SK-N-SH (cell line): Measurements from ENCODE around the gene THAP7. TPM values are rescaled to one million over a fixed set of nuclear protein-coding genes. Genes with fewer than 3 reads are reported as not detected.

Experiments used
- CTCF ChIA-PET: fragments of 300-600, 350-600 bp; formaldehyde crosslinking; extraction: SDS; loops from one replicate; lab custom pipeline; 2021; lab: Yijun Ruan, JAX
- POLR2A ChIA-PET: fragments of 350-600 bp; sonication (Branson Sonifier 250); formaldehyde crosslinking; extraction: SDS; loops from one replicate; lab custom pipeline; 2020; ENCODE audit warnings: antibody characterized with exemption, inconsistent platforms; lab: Yijun Ruan, JAX
- DNase-seq: peaks from one replicate; pipeline ENCODE4 v3.0.0; 2012
- H2AFZ ChIP-seq: fragments of 200-600 bp; sonication (generic); 2 replicates; pipeline ENCODE4 v1.8.1; 2016; ENCODE audit warnings: antibody characterized with exemption, mild to moderate bottlenecking, low read depth
- H3F3A ChIP-seq: fragments of 200-600 bp; sonication (generic); replicated peaks from 2 replicates; pipeline ENCODE3; 2016; ENCODE audit warnings: antibody characterized with exemption, mild to moderate bottlenecking; ENCODE audit not compliant: insufficient read depth
- H3K27ac ChIP-seq, 2 experiments: fragments of 200-500 bp in 1 of 2; fragments of 200-600 bp in 1 of 2; sonication (Bioruptor generic) in 1 of 2; sonication (generic), shearing (Covaris generic) in 1 of 2; 2 replicates each; pipeline versions ENCODE4 v1.5.1 to v1.6.1; 2014 to 2016; ENCODE audit warnings: low read depth in 2 of 2, inconsistent platforms in 1 of 2, low read length in 1 of 2, mild to moderate bottlenecking in 1 of 2, mixed read lengths in 1 of 2
- H3K27me3 ChIP-seq: fragments of 200-600 bp; sonication (generic), shearing (Covaris generic); 2 replicates; pipeline ENCODE4 v1.6.1; 2016; ENCODE audit warnings: mixed run types; ENCODE audit not compliant: insufficient read depth
- H3K36me3 ChIP-seq, 2 experiments: fragments of 200-500 bp in 1 of 2; fragments of 200-600 bp in 1 of 2; sonication (Bioruptor generic) in 1 of 2; sonication (generic) in 1 of 2; replicated peaks in 1 of 2; 2 replicates each; pipeline versions ENCODE3 to v1.5.1; 2014 to 2016; ENCODE audit warnings: low read length in 1 of 2, mild to moderate bottlenecking in 1 of 2; ENCODE audit not compliant: insufficient read depth in 2 of 2, control insufficient read depth in 1 of 2
- H3K4me1 ChIP-seq, 2 experiments: fragments of 200-500 bp in 1 of 2; fragments of 200-600 bp in 1 of 2; sonication (Bioruptor generic) in 1 of 2; sonication (generic), shearing (Covaris generic) in 1 of 2; 2 replicates each; pipeline versions ENCODE4 v1.5.1 to v1.6.1; 2014 to 2016; ENCODE audit warnings: low read depth in 1 of 2, low read length in 1 of 2, mixed run types in 1 of 2; ENCODE audit not compliant: insufficient read depth in 2 of 2, control insufficient read depth in 1 of 2
- H3K4me2 ChIP-seq: fragments of 200-600 bp; sonication (generic), shearing (Covaris generic); 2 replicates; pipeline ENCODE4 v1.6.1; 2017; ENCODE audit warnings: mixed run types
- H3K4me3 ChIP-seq, 2 experiments: fragments of 200-500 bp in 1 of 2; fragments of 200-600 bp in 1 of 2; sonication (Bioruptor generic) in 1 of 2; sonication (generic), shearing (Covaris generic) in 1 of 2; 2 replicates each; pipeline versions ENCODE4 v1.5.1 to v1.8.1; 2014 to 2016; ENCODE audit warnings: low read depth in 2 of 2, inconsistent platforms in 1 of 2, low read length in 1 of 2, mild to moderate bottlenecking in 1 of 2, mixed read lengths in 1 of 2, moderate library complexity in 1 of 2
- H3K79me2 ChIP-seq: fragments of 200-600 bp; sonication (generic); 2 replicates; pipeline ENCODE4 v1.8.1; 2017; ENCODE audit warnings: mild to moderate bottlenecking; ENCODE audit not compliant: insufficient read depth
- H3K9ac ChIP-seq: fragments of 200-600 bp; sonication (generic); 2 replicates; pipeline ENCODE4 v1.6.1; 2017; ENCODE audit warnings: mixed run types
- H3K9me2 ChIP-seq: fragments of 200-600 bp; sonication (generic); 2 replicates; pipeline ENCODE4 v1.6.1; 2017; ENCODE audit warnings: mixed run types
- H3K9me3 ChIP-seq: fragments of 200-600 bp; sonication (generic); 2 replicates; pipeline ENCODE4 v1.6.1; 2017; ENCODE audit warnings: mixed run types, mild to moderate bottlenecking, moderate library complexity
- H4K20me1 ChIP-seq: fragments of 200-600 bp; sonication (generic); 2 replicates; pipeline ENCODE4 v1.6.1; 2017; ENCODE audit warnings: mild to moderate bottlenecking, mixed run types; ENCODE audit not compliant: insufficient read depth
- CHD2 ChIP-seq: fragments of 150-350 bp; IDR thresholded peaks from 2 replicates; pipeline ENCODE4 v1.6.1; 2018; ENCODE audit warnings: low read length; ENCODE audit not compliant: partially characterized antibody
- FOXJ3 ChIP-seq: sonication (generic); formaldehyde crosslinking; IDR thresholded peaks from 2 replicates; pipeline ENCODE4 v1.5.1; 2020; ENCODE audit warnings: mild to moderate bottlenecking, missing genetic modification reagents
- FOXM1 ChIP-seq: IDR thresholded peaks from 2 replicates; pipeline ENCODE4 v1.4.0; 2012; ENCODE audit warnings: low read depth, mild to moderate bottlenecking
- GABPA ChIP-seq: IDR thresholded peaks from 2 replicates; pipeline ENCODE4 v1.4.0; 2012; ENCODE audit warnings: low read depth, mild to moderate bottlenecking
- GATA2 ChIP-seq: sonication (generic); formaldehyde crosslinking; IDR thresholded peaks from 2 replicates; pipeline ENCODE4 v1.5.0; 2020; ENCODE audit warnings: mild to moderate bottlenecking, missing genetic modification reagents
- MAX ChIP-seq: IDR thresholded peaks from 2 replicates; pipeline ENCODE4 v1.4.0; 2012; ENCODE audit warnings: low read depth
- MEF2A ChIP-seq: IDR thresholded peaks from 2 replicates; pipeline ENCODE4 v1.4.0; 2012; ENCODE audit warnings: low read depth, borderline replicate concordance
- MXI1 ChIP-seq: IDR thresholded peaks from 2 replicates; pipeline ENCODE4 v1.6.1; 2012; ENCODE audit warnings: mild to moderate bottlenecking, low read depth, low read length, improper control_type of control experiment
- NRF1 ChIP-seq: IDR thresholded peaks from 2 replicates; pipeline ENCODE4 v1.6.1; 2012; ENCODE audit warnings: low read depth, mild to moderate bottlenecking, low read length
- PBX3 ChIP-seq: IDR thresholded peaks from 2 replicates; pipeline ENCODE4; 2012
- RAD21 ChIP-seq: IDR thresholded peaks from 2 replicates; pipeline ENCODE4 v1.6.1; 2012; ENCODE audit warnings: mild to moderate bottlenecking, low read length
- REST ChIP-seq: IDR thresholded peaks from 2 replicates; pipeline ENCODE4 v1.6.1; 2012; ENCODE audit warnings: mild to moderate bottlenecking, low read depth, low read length, moderate library complexity
- SIN3A ChIP-seq: IDR thresholded peaks from 2 replicates; pipeline ENCODE4 v1.6.1; 2012; ENCODE audit warnings: low read depth, mild to moderate bottlenecking, low read length, moderate library complexity, borderline replicate concordance
- SMC3 ChIP-seq: IDR thresholded peaks from 2 replicates; pipeline ENCODE4 v1.6.1; 2012; ENCODE audit warnings: low read depth, low read length, improper control_type of control experiment
- TAF1 ChIP-seq: IDR thresholded peaks from 2 replicates; pipeline ENCODE4 v1.6.1; 2012; ENCODE audit warnings: low read depth, mild to moderate bottlenecking, low read length, moderate library complexity, borderline replicate concordance
- TCF12 ChIP-seq: IDR thresholded peaks from 2 replicates; pipeline ENCODE4 v1.4.0; 2012
- USF1 ChIP-seq: IDR thresholded peaks from 2 replicates; pipeline ENCODE4 v1.4.0; 2012; ENCODE audit warnings: low read depth, borderline replicate concordance
- USF2 ChIP-seq: fragments of 150-350 bp; IDR thresholded peaks from 2 replicates; pipeline ENCODE4 v1.6.1; 2017; ENCODE audit warnings: antibody characterized with exemption, low read length, low read depth, borderline replicate concordance
- YY1 ChIP-seq: IDR thresholded peaks from 2 replicates; pipeline ENCODE4 v1.4.0; 2012; ENCODE audit warnings: low read depth, mild to moderate bottlenecking
- ZBTB33 ChIP-seq: IDR thresholded peaks from 2 replicates; pipeline ENCODE4 v1.4.0; 2012; ENCODE audit warnings: low read depth, borderline replicate concordance
- WGBS: methylation state at CpG from one replicate; pipeline ENCODE4 v1.1.6; 2017; ENCODE audit warnings: low lambda C conversion rate; 5-methylcytosine and 5-hydroxymethylcytosine counted together
- polyA plus RNA-seq, 3 experiments: library from polyadenylated mRNA; depleted of rRNA; stranded (reverse); fragments of >200 nt; gene quantifications; 2 replicates each; pipeline ENCODE4 v1.2.3, GENCODE V29; 2012

THAP7 gene
- polyA plus RNA-seq, 1 of the 3 experiments (the other 2 are of a cell fraction): 32.0 TPM

- ChIA-PET POLR2A (interaction anchor here (1.2 kb wide), 1 partner anchor 28 kb away, joined by 3 read pairs; the partner anchor contains the start of gene LZTR1), CTCF (interaction anchor here (1.0 to 2.4 kb wide), 2 partner anchors 29 to 125 kb away, joined by 3 to 4 read pairs; partner anchors contain the start of gene LZTR1)
- Histone ChIP-seq H3K4me2 (no peak overlapping the region), H3K4me1 (peaks cover 11 to 29% of the 10 kb centered on the region in 2 experiments; a peak in 3 of 4 replicates), H3K36me3 (peaks cover 0 to 4% of the 10 kb centered on the region in 2 experiments), H3K79me2 (peaks cover 7% of the 10 kb centered on the region; the same call in 1 of the 2 replicates), H3F3A (peaks cover 5% of the 10 kb centered on the region), H3K4me3 (no peak overlapping the region), H4K20me1 (no peaks in the 10 kb centered on the region), H3K27ac (no peak overlapping the region), H3K9me2 (no peaks in the 10 kb centered on the region), H3K9ac (no peak overlapping the region), H2AFZ (no peak overlapping the region), H3K27me3 (no peaks in the 10 kb centered on the region), H3K9me3 (no peaks in the 10 kb centered on the region)
- WGBS: 93% methylated on average over 3 of the region's 3 CpGs
- TF ChIP-seq MAX (no peak), FOXJ3 (CRISPR knock-in tag) (no peak), FOXM1 (no peak), SIN3A (no peak), SMC3 (no peak), YY1 (no peak), PBX3 (no peak), RAD21 (no peak), CHD2 (no peak), NRF1 (no peak), GATA2 (CRISPR knock-in tag) (no peak), TAF1 (no peak), USF1 (no peak), GABPA (no peak), USF2 (no peak), TCF12 (no peak), ZBTB33 (no peak), REST (no peak), MEF2A (no peak), MXI1 (no peak)
- DNase-seq: no peak
Observed at GRCh38 chr22:21010426-21011113, 8.7 kb upstream of the THAP7 start.
